ENCODE measurements around the gene WAS.

Gene WAS

GRCh38 chrX:48694776-48695533 is 11.4 kb downstream of the WAS start:
- Mint-ChIP-seq H3K4me1 (ENCODE audit: low read depth in 2 of 2) (peaks cover 18 to 19% of the 10 kb centered on the region in 2 donors), H3K9me3 (no peaks in the 10 kb centered on the region), H3K36me3 (ENCODE audit: insufficient read depth) (peaks cover 49% of the 10 kb centered on the region), H3K27me3 (no peaks in the 10 kb centered on the region), H3K27ac (peak overlapping the region; percentile 95 to 99), H3K4me3 (peak overlapping the region; percentile 94 to 95)
- ATAC-seq (replicated peaks) (no peak), DNase-seq (no peak)

GRCh38 chrX:48695534-48695896 is 11.9 kb downstream of the WAS start:
- H3K9me3 Mint-ChIP-seq, result no peaks in the 10 kb centered on the region
- peak overlapping the region; percentile 94 to 95 for H3K4me3 Mint-ChIP-seq
- H3K27ac Mint-ChIP-seq, result peak overlapping the region; percentile 95 to 99
- DNase-seq (no peak), ATAC-seq (replicated peaks) (no peak)
- H3K4me1 Mint-ChIP-seq (ENCODE audit: low read depth in 2 of 2), result peaks cover 18 to 19% of the 10 kb centered on the region in 2 donors
- H3K36me3 Mint-ChIP-seq (ENCODE audit: insufficient read depth), result peaks cover 45% of the 10 kb centered on the region
- no peaks in the 10 kb centered on the region for H3K27me3 Mint-ChIP-seq

DNA sequence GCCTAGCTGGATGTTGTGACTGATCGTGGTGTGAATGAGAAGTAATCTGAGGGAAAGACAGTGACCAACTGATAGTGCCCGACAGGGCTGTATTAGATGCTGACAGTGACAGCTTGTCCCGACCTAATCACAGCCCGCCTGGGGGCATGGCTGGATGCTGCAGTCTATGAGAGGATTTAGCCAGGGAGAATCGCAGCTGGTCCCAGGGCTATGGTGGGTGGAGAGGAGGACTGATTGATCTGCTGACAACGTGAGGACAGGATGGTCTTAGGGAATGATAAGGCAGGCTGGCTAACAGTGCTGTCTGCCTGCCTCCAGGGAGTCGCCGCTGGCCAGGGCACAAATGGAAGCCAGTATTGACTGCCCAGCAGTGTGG is 12.3 kb downstream of the WAS start:
- peak; percentile 1 for ATAC-seq (replicated peaks)
- Mint-ChIP-seq H3K4me1 (ENCODE audit: low read depth in 2 of 2) (peaks cover 18 to 19% of the 10 kb centered on the region in 2 donors), H3K4me3 (peak overlapping the region; percentile 94 to 95), H3K36me3 (ENCODE audit: insufficient read depth) (peaks cover 44% of the 10 kb centered on the region), H3K27ac (peak overlapping the region; percentile 95 to 99), H3K9me3 (no peaks in the 10 kb centered on the region), H3K27me3 (no peaks in the 10 kb centered on the region)
- DNase-seq, result no peak

GRCh38 chrX:48696301-48696908 is 12.8 kb downstream of the WAS start, which contains the start of gene SUV39H1:
TSS of gene SUV39H1 (plus strand) at chrX:48696734. CDS start at chrX:48696785, 51 bp downstream.
- Mint-ChIP-seq H3K4me1 (ENCODE audit: low read depth in 2 of 2) (peaks cover 19% of the 10 kb centered on the region in 2 donors), H3K4me3 (peak within 1 kb of the TSS; percentile 94 to 95), H3K9me3 (no peaks in the 10 kb centered on the region), H3K27me3 (no peaks in the 10 kb centered on the region), H3K36me3 (ENCODE audit: insufficient read depth) (peaks cover 39% of the 10 kb centered on the region), H3K27ac (peak within 1 kb of the TSS; percentile 95 to 99)
- ATAC-seq (replicated peaks) (peak; percentile 90), DNase-seq (peak; percentile 73 to 80 (median 80))

GRCh38 chrX:48696909-48697727 is 13.5 kb downstream of the WAS start:
- H3K36me3 Mint-ChIP-seq (ENCODE audit: insufficient read depth), result peaks cover 38% of the 10 kb centered on the region
- H3K4me1 Mint-ChIP-seq (ENCODE audit: low read depth in 2 of 2), result peaks cover 23 to 26% of the 10 kb centered on the region in 2 donors
- H3K4me3 Mint-ChIP-seq, result peak overlapping the region; percentile 94 to 95
- no peaks in the 10 kb centered on the region for H3K27me3 Mint-ChIP-seq
- no peaks in the 10 kb centered on the region for H3K9me3 Mint-ChIP-seq
- ATAC-seq (replicated peaks) (peak; percentile 1), DNase-seq (peak in 1 of 3 experiments; percentile 5)
- peak overlapping the region; percentile 95 to 99 for H3K27ac Mint-ChIP-seq

DNA sequence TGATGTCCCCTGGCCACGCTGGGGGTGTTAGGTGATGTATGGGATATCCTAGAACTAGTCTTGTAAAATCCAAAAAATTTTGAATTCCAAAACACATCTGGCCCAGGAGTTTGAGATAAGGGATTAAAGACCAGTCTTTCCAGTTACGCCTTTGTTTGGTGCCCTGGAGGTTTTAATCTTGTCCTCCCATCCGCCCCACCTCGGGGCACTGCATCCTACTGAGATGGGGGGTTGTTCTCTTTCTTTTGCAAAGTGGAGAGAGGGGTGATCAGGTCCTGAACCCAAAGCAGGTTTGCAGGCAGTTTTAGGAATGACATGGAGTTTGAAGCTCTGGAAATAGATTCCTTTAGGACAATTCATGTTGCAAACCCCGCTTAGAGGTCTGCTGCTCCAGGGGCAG is 14.7 kb downstream of the WAS start:
- H3K36me3 Mint-ChIP-seq (ENCODE audit: insufficient read depth), result peaks cover 41% of the 10 kb centered on the region
- ATAC-seq (replicated peaks) (no peak), DNase-seq (no peak)
- no peak overlapping the region for H3K27ac Mint-ChIP-seq
- no peaks in the 10 kb centered on the region for H3K27me3 Mint-ChIP-seq
- H3K9me3 Mint-ChIP-seq, result no peaks in the 10 kb centered on the region
- H3K4me1 Mint-ChIP-seq (ENCODE audit: low read depth in 2 of 2), result peaks cover 26 to 32% of the 10 kb centered on the region in 2 donors
- H3K4me3 Mint-ChIP-seq, result peak overlapping the region in 1 of 2 donors; percentile 94

- H3K9me3 Mint-ChIP-seq, result no peaks in the 10 kb centered on the region
- no peak for DNase-seq
- H3K27ac Mint-ChIP-seq, result no peak overlapping the region
- peaks cover 42% of the 10 kb centered on the region for H3K36me3 Mint-ChIP-seq (ENCODE audit: insufficient read depth)
- peaks cover 32 to 34% of the 10 kb centered on the region in 2 donors for H3K4me1 Mint-ChIP-seq (ENCODE audit: low read depth in 2 of 2)
- ATAC-seq (replicated peaks), result no peak
- no peak overlapping the region for H3K4me3 Mint-ChIP-seq
- no peaks in the 10 kb centered on the region for H3K27me3 Mint-ChIP-seq
These were observed 16.6 kb downstream of the WAS start for GRCh38 chrX:48700246-48700645.

DNA sequence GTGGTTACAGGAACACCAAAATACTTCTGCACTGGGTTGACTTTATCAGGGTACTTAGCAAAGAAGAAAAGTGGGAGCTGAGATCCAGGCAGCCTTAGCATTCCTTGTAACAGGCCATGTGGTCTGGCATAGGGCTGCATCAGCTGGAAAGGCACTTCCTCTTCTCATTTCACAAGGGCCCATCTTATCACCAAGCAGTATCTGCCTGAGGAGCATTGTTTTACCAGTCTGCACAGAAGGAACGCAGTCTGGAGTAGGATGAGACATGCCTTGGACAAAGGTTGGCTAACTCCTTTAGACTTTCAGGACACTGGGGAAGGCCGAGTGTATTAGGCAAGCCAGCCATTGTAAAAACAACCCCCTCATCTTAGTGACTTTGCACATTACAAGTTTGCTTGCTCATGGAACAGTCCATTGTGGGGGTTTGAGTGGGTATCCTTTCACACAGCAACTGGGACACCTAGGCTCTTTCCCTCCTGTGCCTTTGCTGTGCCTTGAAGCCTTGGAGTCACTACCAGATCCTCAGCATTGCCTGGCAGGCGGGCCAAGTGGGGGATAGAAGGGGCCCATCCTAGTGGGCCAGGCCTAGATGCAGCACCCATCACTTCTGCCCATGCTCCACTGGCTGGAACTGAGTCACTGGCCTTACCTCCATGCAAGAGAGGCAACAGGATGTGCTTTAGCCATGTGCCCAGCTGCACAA is 17.5 kb downstream of the WAS start:
- peaks cover 28% of the 10 kb centered on the region in 2 donors for H3K4me1 Mint-ChIP-seq (ENCODE audit: low read depth in 2 of 2)
- no peaks in the 10 kb centered on the region for H3K9me3 Mint-ChIP-seq
- ATAC-seq (replicated peaks), result no peak
- no peak overlapping the region for H3K4me3 Mint-ChIP-seq
- H3K36me3 Mint-ChIP-seq (ENCODE audit: insufficient read depth), result peaks cover 40% of the 10 kb centered on the region
- no peaks in the 10 kb centered on the region for H3K27me3 Mint-ChIP-seq
- DNase-seq, result no peak
- H3K27ac Mint-ChIP-seq, result no peak overlapping the region

GRCh38 chrX:48702032-48702431 is 18.4 kb downstream of the WAS start:
- DNase-seq, result no peak
- Mint-ChIP-seq H3K4me3 (no peak overlapping the region), H3K4me1 (ENCODE audit: low read depth in 2 of 2) (peaks cover 26% of the 10 kb centered on the region in 2 donors), H3K9me3 (no peaks in the 10 kb centered on the region), H3K36me3 (ENCODE audit: insufficient read depth) (peaks cover 43% of the 10 kb centered on the region), H3K27me3 (no peaks in the 10 kb centered on the region), H3K27ac (peak overlapping the region in 1 of 2 donors; percentile 17)
- ATAC-seq (replicated peaks), result no peak

- H3K36me3 Mint-ChIP-seq (ENCODE audit: insufficient read depth), result peaks cover 41% of the 10 kb centered on the region
- ATAC-seq (replicated peaks) (no peak), DNase-seq (no peak)
- peak overlapping the region in 1 of 2 donors; percentile 17 for H3K27ac Mint-ChIP-seq
- H3K4me3 Mint-ChIP-seq, result no peak overlapping the region
- H3K4me1 Mint-ChIP-seq (ENCODE audit: low read depth in 2 of 2), result peaks cover 20% of the 10 kb centered on the region in 2 donors
- no peaks in the 10 kb centered on the region for H3K27me3 Mint-ChIP-seq
- no peaks in the 10 kb centered on the region for H3K9me3 Mint-ChIP-seq
These were observed 19.1 kb downstream of the WAS start for GRCh38 chrX:48702716-48703115.

GRCh38 chrX:48703228-48703627 is 19.6 kb downstream of the WAS start:
- Mint-ChIP-seq H3K4me1 (ENCODE audit: low read depth in 2 of 2) (peaks cover 20% of the 10 kb centered on the region in 2 donors), H3K27ac (peak overlapping the region in 1 of 2 donors; percentile 44), H3K27me3 (no peaks in the 10 kb centered on the region), H3K4me3 (no peak overlapping the region), H3K9me3 (no peaks in the 10 kb centered on the region), H3K36me3 (ENCODE audit: insufficient read depth) (peaks cover 45% of the 10 kb centered on the region)
- DNase-seq (no peak), ATAC-seq (replicated peaks) (no peak)

DNA sequence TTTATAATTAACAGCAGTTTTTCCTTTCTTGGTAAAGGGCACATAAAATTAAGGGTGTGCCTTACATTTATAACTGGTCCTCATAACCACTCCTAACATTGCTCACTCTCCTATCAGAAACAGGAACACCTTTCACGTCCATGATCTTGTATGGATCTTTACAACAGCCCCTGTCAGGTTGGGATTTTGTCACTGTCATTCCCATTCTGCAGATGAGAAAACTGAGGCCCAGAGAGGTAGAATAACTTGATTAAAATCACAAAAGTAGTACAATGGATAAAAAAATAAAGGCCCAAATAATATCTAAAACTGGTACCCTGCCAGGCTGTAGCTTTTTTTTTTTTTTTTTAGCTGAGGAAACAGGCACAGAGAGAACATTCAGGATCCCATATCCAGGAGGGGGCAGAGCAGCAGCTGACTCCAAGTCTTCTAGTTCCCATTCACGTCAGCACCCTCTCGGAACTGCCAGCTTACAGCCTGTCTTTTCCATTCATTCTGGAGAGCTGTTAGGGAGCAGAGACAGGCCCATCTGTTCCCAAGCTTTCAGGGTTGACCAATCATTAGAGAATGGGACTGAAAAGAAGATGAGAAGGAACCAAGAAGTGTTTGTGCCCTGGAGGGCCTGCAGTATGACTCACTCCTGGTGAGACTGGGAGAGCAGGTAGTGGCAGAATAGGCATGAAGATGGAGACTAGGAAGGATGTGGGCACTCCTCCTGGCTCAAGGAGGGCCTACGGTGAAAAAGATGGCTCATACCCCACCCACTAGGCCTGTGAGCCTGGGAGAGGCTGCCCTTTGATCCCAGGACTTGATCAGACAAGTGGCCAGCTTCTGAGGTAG is 20.3 kb downstream of the WAS start:
- Mint-ChIP-seq H3K4me1 (ENCODE audit: low read depth in 2 of 2) (peaks cover 20% of the 10 kb centered on the region in 2 donors), H3K4me3 (no peak overlapping the region), H3K36me3 (ENCODE audit: insufficient read depth) (peaks cover 43% of the 10 kb centered on the region), H3K27ac (peak overlapping the region; percentile 44 to 92), H3K9me3 (no peaks in the 10 kb centered on the region), H3K27me3 (no peaks in the 10 kb centered on the region)
- ATAC-seq (replicated peaks) (no peak), DNase-seq (no peak)

Measured in effector memory CD8-positive, alpha-beta T cell (primary cell).